ENCODE data around the gene LCMT1.

LCMT1 gene

GRCh38 chr16:25210758-25211157 lies 99.2 kb downstream of the LCMT1 start:
- no peak overlapping the region for H3K4me3 ChIP-seq (replicated peaks in 1 of 2; ENCODE audit: low read depth in 2 of 2, low read length in 2 of 2)
- DNase-seq (ENCODE audit: low read depth in 2 of 2), result peak; percentile 39 to 66
- no peak for TF ChIP-seq CTCF (IDR thresholded peaks at IDR 0.05; ENCODE audit: low read depth, low read length)

- H3K4me3 ChIP-seq (replicated peaks in 1 of 2; ENCODE audit: low read depth in 2 of 2, low read length in 2 of 2), result no peak overlapping the region
- DNase-seq (ENCODE audit: low read depth in 2 of 2), result no peak
- TF ChIP-seq CTCF (IDR thresholded peaks at IDR 0.05; ENCODE audit: low read depth, low read length), result no peak
Observed at GRCh38 chr16:25212636-25213035, 101.1 kb downstream of the LCMT1 start.

GRCh38 chr16:25213709-25214397 lies 102.3 kb downstream of the LCMT1 start:
- H3K4me3 ChIP-seq (replicated peaks in 1 of 2; ENCODE audit: low read depth in 2 of 2, low read length in 2 of 2), result no peak overlapping the region
- TF ChIP-seq CTCF (IDR thresholded peaks at IDR 0.05; ENCODE audit: low read depth, low read length), result no peak
- DNase-seq (ENCODE audit: low read depth in 2 of 2), result peak in 1 of 2 donors; percentile 16

- H3K4me3 ChIP-seq (replicated peaks in 1 of 2; ENCODE audit: low read depth in 2 of 2, low read length in 2 of 2), result no peak overlapping the region
- no peak for TF ChIP-seq CTCF (IDR thresholded peaks at IDR 0.05; ENCODE audit: low read depth, low read length)
- no peak for DNase-seq (ENCODE audit: low read depth in 2 of 2)
Observed at GRCh38 chr16:25217112-25217511, 105.6 kb downstream of the LCMT1 start.

GRCh38 chr16:25217921-25218320 lies 106.4 kb downstream of the LCMT1 start:
- DNase-seq (ENCODE audit: low read depth in 2 of 2), result no peak
- no peak overlapping the region for H3K4me3 ChIP-seq (replicated peaks in 1 of 2; ENCODE audit: low read depth in 2 of 2, low read length in 2 of 2)
- TF ChIP-seq CTCF (IDR thresholded peaks at IDR 0.05; ENCODE audit: low read depth, low read length), result no peak

- no peak for TF ChIP-seq CTCF (IDR thresholded peaks at IDR 0.05; ENCODE audit: low read depth, low read length)
- no peak overlapping the region for H3K4me3 ChIP-seq (replicated peaks in 1 of 2; ENCODE audit: low read depth in 2 of 2, low read length in 2 of 2)
- DNase-seq (ENCODE audit: low read depth in 2 of 2), result no peak
Observed at GRCh38 chr16:25219070-25219737, 107.7 kb downstream of the LCMT1 start.
